Endothelial cell of hepatic sinusoid (primary cell): ENCODE measurements around the gene CXCL13.

Experiments used
- in situ Hi-C: cut with HindIII; loops from 2 replicates; pipeline ENCODE4 v1.10.0; 2017; ENCODE audit warnings: low sequenced_read_pairs

Gene CXCL13

GRCh38 chr4:77600521-77601451 lies 4.8 kb upstream of the CXCL13 start:
- in situ Hi-C loops, result no loop called here

DNA sequence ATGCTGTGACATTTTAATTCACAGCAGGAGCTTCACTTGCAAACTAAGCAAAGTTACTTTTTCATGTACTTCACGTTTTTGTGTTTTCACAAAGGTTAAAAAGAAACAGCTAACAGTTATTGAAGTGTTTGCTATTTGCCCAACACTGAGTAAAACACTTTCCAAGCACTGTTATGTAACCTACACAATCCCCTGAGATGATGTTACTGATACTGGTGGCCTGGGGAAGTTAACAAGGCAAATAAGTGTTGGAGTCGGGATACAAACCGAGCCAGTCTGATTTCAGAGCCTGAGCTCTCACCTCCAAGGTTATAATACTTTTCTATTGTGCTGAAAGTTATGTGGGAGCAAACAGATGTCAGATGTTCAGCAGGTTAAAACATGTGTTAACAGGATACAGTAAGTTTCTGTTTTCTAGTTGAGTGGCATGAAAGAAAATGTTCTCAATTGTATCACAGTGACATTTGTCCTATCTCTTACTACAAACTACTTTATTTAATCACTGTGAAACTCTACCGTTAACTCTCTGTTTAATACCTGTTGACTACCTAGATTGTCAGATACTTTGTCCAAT lies 3.9 kb upstream of the CXCL13 start:
- in situ Hi-C loops, result no loop called here

GRCh38 chr4:77613267-77613666 lies 7.6 kb downstream of the CXCL13 start:
- in situ Hi-C loops, result no loop called here

DNA sequence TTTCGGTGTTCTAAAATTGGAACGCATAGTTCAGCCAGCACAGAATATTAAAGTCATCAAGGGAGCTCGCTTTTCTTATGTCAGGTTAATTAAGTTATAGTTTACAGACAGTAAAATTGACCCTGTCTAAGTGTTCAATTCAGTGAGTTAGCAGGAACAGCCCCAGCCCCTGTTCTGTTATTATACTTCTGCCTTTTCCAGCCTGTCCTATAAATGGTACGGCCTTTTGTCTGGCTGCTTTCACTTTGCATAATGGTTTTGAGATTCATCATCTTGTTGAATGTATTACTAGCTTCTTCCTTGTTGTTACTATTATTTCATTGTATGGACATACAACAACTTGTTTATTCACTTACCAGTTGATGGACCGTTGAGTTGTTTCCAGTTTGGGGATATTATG lies 9.5 kb downstream of the CXCL13 start:
- in situ Hi-C loops, result no loop called here

GRCh38 chr4:77617203-77617602 lies 11.6 kb downstream of the CXCL13 start:
- in situ Hi-C loops, result no loop called here

- in situ Hi-C loops, result no loop called here
Observed at GRCh38 chr4:77618383-77619241, 13.0 kb downstream of the CXCL13 start.

- in situ Hi-C loops, result no loop called here
Observed at GRCh38 chr4:77619408-77619807, 13.8 kb downstream of the CXCL13 start.

GRCh38 chr4:77621254-77621653 lies 15.6 kb downstream of the CXCL13 start:
- in situ Hi-C loops, result no loop called here

GRCh38 chr4:77623091-77623490 lies 17.5 kb downstream of the CXCL13 start:
- in situ Hi-C loops, result no loop called here

- in situ Hi-C loops, result no loop called here
Observed at GRCh38 chr4:77624213-77624612, 18.6 kb downstream of the CXCL13 start.

DNA sequence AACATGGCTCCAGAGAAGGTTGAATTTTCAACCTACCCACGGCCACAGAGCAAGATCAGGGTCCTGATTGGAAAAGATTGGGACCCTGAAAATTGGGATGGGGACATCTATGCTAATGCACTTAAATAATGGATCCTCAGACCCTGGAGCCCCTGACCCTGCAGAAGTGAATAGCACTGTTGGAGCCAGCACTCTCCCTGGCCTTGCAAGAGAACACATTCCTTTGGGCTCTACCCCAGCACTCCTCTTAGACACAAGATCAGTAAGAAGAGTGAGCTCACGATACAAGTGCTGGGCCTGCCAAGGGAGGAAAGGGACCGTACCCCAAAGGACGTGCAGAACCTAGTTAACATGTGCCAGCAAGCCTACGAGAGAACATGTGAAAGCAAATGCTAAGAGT lies 19.9 kb downstream of the CXCL13 start:
- in situ Hi-C loops, result no loop called here

DNA sequence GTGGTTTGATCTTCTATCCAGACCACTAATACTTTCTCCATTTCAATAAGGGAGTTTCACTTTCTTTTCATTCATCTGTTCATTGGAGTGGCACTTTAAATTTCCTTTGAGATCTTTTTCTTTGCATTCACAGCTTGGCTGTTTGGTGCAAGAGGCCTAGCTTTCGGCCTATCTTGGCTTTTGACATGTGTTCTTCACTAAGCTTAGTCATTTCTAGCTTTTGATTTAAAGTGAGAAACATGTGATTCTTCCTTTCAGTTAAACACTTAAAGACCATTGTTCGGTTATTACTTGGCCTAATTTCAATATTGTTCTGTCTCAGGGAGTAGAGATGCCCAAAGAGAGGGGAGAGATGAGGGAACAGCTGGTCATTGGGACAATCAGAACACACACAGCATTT lies 24.3 kb downstream of the CXCL13 start:
- in situ Hi-C loops, result no loop called here

GRCh38 chr4:77631276-77631675 lies 25.7 kb downstream of the CXCL13 start:
- in situ Hi-C loops, result no loop called here

DNA sequence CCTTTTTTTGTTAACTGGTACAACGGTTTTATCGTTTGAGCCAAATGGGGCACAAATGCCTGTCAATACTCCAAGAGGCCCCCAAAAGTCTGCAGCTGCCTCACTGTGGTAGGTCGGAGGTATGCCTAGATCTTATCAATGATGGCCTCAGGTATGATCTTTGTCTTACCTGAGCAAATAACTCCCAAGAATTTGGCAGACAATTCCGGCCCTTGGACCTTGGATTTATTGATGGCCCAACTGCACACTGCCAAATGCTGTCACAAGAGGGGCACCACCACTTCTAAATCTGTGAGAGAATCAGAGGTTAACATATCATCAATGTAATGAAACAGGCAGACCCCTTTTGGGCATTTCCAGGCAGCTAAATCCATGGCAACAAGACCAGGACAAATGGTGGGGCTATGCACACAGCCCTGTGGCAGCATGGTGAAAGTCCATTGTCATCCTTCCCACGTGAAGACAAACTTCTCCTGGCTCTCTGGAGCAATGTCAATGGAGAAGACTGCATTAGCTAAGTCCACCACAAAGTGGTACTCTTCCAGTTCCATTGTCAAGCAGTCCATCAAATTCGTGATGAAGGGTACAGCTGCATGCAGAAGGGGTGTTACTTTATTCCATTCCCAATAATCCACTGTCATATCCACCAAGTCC lies 28.6 kb downstream of the CXCL13 start:
- in situ Hi-C loops, result no loop called here

- in situ Hi-C loops, result no loop called here
Observed at GRCh38 chr4:77635246-77635645, 29.6 kb downstream of the CXCL13 start.

DNA sequence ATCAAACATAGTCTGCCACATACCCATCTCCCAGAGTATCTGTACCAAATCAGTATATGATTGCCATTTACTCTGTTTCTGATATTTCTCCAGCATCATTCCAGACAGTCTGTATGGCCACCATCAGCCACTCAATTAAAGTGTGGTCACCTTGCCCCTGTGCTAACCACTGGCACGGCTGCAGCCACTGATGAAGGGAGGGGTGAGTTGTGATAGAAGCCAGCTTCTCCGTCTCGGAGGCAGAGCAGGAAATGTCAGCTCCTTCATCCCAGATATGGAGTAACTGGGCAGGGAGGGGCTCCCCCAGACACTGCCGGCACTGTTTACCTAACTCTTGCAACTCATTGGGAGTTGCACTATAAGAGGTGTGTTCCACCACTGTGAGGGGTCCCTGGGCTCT lies 30.3 kb downstream of the CXCL13 start:
- in situ Hi-C loops, result no loop called here

DNA sequence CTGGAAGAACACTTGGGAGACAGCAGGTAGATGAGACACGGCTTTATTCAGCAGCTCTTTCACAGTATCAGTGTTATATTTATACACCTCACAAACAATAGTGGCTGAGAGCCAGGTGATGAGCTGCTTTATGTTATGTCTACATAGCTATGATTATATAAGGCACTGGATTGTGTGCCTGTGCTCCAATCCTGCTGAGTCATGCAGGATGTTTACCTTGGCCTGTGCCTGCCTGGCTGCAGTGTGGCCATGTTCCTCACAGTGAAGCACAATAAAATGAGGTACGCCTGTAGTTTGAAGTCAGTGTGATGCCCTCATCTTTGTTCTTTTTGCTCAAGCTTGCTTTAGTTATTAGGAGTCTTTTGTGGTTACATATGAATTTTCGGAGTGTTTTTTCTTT lies 31.3 kb downstream of the CXCL13 start:
- in situ Hi-C loops, result no loop called here

DNA sequence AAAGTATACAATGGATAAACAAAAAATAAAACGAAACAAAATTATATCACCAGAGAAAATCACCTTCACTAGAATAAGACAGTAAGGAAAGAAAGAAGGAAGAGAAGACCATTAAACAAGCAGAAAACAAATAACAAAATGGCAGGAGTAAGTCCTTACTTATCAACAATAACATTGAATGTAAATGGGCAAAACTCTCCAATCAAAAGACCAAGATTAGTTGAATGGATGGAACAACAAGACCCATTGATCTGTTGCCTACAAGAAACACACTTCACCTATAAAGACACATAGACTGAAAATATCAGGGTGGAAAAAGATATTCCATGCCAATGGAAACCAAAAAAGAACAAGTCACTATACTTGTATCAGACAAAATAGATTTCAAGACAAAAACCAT lies 38.4 kb downstream of the CXCL13 start:
- in situ Hi-C loops, result loop anchor here (5.0 kb wide), 1 partner anchor 37 kb away; the partner anchor contains the start of gene CXCL13

DNA sequence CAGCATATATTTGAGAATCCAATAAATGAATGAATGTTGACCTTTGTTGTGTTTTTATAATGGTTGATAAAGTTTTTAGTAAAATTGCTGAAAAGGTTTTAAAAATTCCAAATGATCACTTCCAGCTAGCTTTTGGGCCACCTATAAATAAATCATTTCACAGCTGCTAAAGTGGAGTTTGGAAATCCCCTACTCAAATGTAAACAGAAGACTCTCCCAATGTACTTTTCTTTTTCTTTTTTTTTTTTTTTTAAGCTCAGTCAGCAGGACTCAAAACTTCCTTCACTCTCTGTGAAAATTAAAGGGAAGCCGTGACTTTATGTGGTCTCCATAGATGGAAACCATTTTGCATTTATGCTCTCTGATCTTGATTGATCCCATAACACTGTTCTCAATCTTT lies 45.2 kb downstream of the CXCL13 start:
- in situ Hi-C loops, result no loop called here

- in situ Hi-C loops, result no loop called here
Observed at GRCh38 chr4:77651820-77652219, 46.2 kb downstream of the CXCL13 start.
